Osteocyte (in vitro differentiated cells): Measurements from ENCODE around the gene STK17A. TPM values are rescaled to one million over a fixed set of nuclear protein-coding genes. Genes with fewer than 3 reads are reported as not detected.
"Not testable (repeated sequence)": the region's sequence is repeated elsewhere in the genome, so short reads cannot be mapped to it uniquely, and the experiment has no call there.

Source experiments
- DNase-seq: peaks from one replicate; pipeline ENCODE4 v3.0.0; 2021; ENCODE audit warnings: mixed read lengths; ENCODE audit not compliant: unreplicated experiment; ENCODE audit errors: extremely low spot score
- H3K27ac Mint-ChIP-seq: one replicate; pipeline ENCODE4 v1.8.0; 2021; ENCODE audit warnings: mild to moderate bottlenecking, mixed read lengths; ENCODE audit not compliant: unreplicated experiment
- H3K27me3 Mint-ChIP-seq: one replicate; pipeline ENCODE4 v1.8.0; 2021; ENCODE audit warnings: mixed read lengths; ENCODE audit not compliant: unreplicated experiment
- H3K36me3 Mint-ChIP-seq: one replicate; pipeline ENCODE4 v1.8.0; 2021; ENCODE audit warnings: mixed read lengths; ENCODE audit not compliant: unreplicated experiment
- H3K4me1 Mint-ChIP-seq: one replicate; pipeline ENCODE4 v1.8.0; 2021; ENCODE audit warnings: mixed read lengths; ENCODE audit not compliant: unreplicated experiment
- H3K4me3 Mint-ChIP-seq: one replicate; pipeline ENCODE4 v1.8.0; 2021; ENCODE audit warnings: mild to moderate bottlenecking, moderate library complexity, mixed read lengths; ENCODE audit not compliant: unreplicated experiment
- H3K9me3 Mint-ChIP-seq: one replicate; pipeline ENCODE4 v1.8.0; 2021; ENCODE audit warnings: mixed read lengths; ENCODE audit not compliant: unreplicated experiment
- total RNA-seq: library from RNA; stranded (reverse); gene quantifications from 2 replicates; pipeline ENCODE4 v1.2.1, GENCODE V29; 2021
- TF ChIP-seq, protein P1 (sequence below): fragments of 200-600 bp; sonication (generic); IDR thresholded peaks from 2 replicates; pipeline ENCODE4 v1.5.0; 2021; ENCODE audit warnings: antibody characterized with exemption, mild to moderate bottlenecking, moderate library complexity

Gene STK17A
- total RNA-seq, 1 donor from 2014 or later = 12.6 TPM

DNA sequence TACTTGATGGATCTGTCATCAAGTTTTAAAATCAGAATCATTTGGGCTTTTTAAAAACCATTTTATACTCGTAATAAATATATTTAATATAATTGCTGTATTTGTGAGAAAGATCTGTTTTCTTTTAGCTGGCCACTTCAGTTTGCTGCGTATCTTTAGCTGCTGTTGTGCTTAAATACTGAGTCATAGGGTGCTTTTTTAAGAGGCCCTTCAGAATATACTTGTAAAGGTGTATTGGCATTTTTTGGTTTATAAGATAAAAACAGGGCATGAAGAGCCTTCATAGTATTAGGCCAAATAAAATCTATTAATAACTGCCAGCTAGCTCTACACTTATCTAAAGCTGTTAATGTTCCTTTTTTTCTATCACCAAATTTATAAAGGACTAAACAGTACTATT is 43.8 kb downstream of the STK17A start:
- no peak for DNase-seq
- peaks cover 10% of the 10 kb centered on the region for H3K4me1 Mint-ChIP-seq
- no peaks in the 10 kb centered on the region for H3K27me3 Mint-ChIP-seq
- no peak overlapping the region for H3K27ac Mint-ChIP-seq
- TF ChIP-seq, protein P1, sequence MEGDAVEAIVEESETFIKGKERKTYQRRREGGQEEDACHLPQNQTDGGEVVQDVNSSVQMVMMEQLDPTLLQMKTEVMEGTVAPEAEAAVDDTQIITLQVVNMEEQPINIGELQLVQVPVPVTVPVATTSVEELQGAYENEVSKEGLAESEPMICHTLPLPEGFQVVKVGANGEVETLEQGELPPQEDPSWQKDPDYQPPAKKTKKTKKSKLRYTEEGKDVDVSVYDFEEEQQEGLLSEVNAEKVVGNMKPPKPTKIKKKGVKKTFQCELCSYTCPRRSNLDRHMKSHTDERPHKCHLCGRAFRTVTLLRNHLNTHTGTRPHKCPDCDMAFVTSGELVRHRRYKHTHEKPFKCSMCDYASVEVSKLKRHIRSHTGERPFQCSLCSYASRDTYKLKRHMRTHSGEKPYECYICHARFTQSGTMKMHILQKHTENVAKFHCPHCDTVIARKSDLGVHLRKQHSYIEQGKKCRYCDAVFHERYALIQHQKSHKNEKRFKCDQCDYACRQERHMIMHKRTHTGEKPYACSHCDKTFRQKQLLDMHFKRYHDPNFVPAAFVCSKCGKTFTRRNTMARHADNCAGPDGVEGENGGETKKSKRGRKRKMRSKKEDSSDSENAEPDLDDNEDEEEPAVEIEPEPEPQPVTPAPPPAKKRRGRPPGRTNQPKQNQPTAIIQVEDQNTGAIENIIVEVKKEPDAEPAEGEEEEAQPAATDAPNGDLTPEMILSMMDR = no peak
- H3K36me3 Mint-ChIP-seq = peaks cover 34% of the 10 kb centered on the region
- H3K4me3 Mint-ChIP-seq = no peak overlapping the region
- H3K9me3 Mint-ChIP-seq = no peaks in the 10 kb centered on the region

DNA sequence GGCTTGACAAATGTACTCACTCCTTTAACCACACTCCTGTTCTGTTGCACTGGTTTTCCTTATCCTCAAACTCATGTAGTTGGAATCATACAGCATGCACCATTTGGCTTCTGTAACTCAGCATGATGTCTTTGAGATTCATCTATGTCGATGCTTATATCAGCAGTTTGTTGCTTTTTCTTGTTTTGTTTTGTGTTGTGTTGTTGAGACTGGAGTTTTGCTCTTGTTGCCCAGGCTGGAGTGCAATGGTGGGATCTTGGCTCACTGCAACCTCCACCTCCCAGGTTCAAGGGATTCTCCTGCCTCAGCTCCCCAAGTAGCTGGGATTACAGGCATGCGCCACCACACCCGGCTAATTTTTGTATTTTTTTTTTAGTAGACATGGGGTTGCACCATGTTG is 44.9 kb downstream of the STK17A start:
- not testable (repeated sequence) for H3K4me1 Mint-ChIP-seq, H3K9me3 Mint-ChIP-seq, H3K27me3 Mint-ChIP-seq, H3K4me3 Mint-ChIP-seq, DNase-seq, H3K27ac Mint-ChIP-seq
- H3K36me3 Mint-ChIP-seq = peaks cover 40% of the 10 kb centered on the region

DNA sequence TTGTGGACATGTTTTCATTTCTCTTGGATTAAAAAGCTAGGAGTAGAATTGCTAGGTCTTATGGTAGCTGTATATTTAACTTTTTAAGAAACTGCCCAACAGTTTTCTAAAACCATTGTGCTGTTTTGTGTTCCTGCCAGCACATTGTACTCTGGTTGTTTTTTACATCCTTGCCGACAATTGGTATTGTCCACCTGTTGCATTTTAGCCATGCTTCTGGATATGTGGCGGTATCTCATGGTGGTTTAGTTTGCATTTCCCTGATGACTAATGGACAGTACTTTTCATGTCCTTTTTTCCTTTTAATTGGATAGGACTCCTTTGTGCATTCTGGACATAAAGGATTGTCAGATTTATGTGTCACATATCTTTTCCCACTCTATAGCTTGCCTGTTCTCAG is 45.5 kb downstream of the STK17A start:
- Mint-ChIP-seq H3K4me3 (no peak overlapping the region), H3K27ac (no peak overlapping the region), H3K27me3 (no peaks in the 10 kb centered on the region), H3K4me1 (peaks cover 4% of the 10 kb centered on the region), H3K9me3 (no peaks in the 10 kb centered on the region), H3K36me3 (peaks cover 43% of the 10 kb centered on the region)
- TF ChIP-seq, protein P1 = no peak
- DNase-seq = no peak

DNA sequence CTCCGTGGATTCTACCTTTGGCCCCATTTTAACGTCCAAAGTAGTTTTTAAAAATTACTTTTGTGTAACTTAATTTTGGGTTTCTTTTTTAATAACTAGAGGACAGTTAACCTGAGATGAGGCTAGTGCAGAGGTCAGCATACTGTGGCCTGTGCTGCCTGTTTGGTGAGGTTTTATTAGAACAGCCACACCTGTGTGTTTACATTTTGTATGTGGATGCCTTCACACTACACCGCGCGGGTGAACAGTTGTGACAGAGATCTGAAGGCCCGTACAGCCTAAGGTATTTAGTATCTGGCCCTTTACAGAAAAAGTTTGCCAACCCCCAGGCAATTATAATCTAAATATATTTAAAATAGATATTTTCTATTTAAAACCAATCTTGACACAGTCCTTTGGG is 46.9 kb downstream of the STK17A start:
- H3K36me3 Mint-ChIP-seq = peaks cover 42% of the 10 kb centered on the region
- H3K27me3 Mint-ChIP-seq = no peaks in the 10 kb centered on the region
- no peak overlapping the region for H3K4me3 Mint-ChIP-seq
- TF ChIP-seq, protein P1 = no peak
- no peaks in the 10 kb centered on the region for H3K9me3 Mint-ChIP-seq
- no peak overlapping the region for H3K27ac Mint-ChIP-seq
- no peak for DNase-seq
- H3K4me1 Mint-ChIP-seq = peaks cover 4% of the 10 kb centered on the region

DNA sequence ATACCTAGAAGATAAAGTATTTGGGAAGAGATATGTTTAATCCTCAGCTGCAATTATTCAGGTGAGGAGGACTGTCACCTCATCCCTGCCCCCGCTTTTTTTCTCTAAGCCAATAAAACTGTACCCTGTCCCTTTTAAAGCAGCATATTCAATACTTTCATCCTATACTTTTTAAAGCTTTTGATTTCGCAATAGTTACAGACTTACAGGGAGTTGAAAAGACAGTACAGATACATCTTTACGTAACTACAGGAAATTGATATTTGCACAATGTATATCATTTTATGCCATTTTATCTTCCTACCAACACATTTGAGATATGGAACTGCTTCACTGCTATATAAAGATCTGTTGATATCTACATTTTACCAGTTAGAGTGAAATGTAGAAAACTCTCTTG is 47.6 kb downstream of the STK17A start:
- H3K4me3 Mint-ChIP-seq = no peak overlapping the region
- H3K27ac Mint-ChIP-seq = no peak overlapping the region
- peaks cover 42% of the 10 kb centered on the region for H3K36me3 Mint-ChIP-seq
- no peaks in the 10 kb centered on the region for H3K9me3 Mint-ChIP-seq
- no peak for DNase-seq
- H3K27me3 Mint-ChIP-seq = no peaks in the 10 kb centered on the region
- peaks cover 3% of the 10 kb centered on the region for H3K4me1 Mint-ChIP-seq
- TF ChIP-seq, protein P1 = no peak

DNA sequence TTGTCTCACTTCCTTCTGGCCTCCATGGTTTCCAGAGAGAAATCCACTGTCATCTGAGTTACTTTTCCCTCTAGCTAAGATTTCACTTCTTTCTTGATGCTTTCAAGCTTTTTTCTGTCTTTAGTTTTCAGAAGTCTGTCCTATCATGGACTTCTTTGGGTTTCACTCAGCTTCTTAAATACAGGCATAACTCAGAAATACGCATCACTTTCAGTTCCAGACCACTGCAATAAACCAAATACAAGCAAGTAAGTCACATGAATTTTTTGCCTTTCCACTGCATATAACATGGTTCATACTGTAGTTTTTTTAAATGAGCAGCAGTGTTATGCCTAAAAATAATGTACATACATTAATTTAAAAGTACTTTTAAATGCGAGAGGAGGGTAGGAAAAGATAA is 48.7 kb downstream of the STK17A start:
- H3K9me3 Mint-ChIP-seq = no peaks in the 10 kb centered on the region
- no peak overlapping the region for H3K27ac Mint-ChIP-seq
- H3K36me3 Mint-ChIP-seq = peaks cover 42% of the 10 kb centered on the region
- TF ChIP-seq, protein P1 = no peak
- no peak for DNase-seq
- H3K4me3 Mint-ChIP-seq = no peak overlapping the region
- peaks cover 3% of the 10 kb centered on the region for H3K4me1 Mint-ChIP-seq
- H3K27me3 Mint-ChIP-seq = no peaks in the 10 kb centered on the region
